ENCODE results near the gene KCNC2. TPM values are rescaled to one million over a fixed set of nuclear protein-coding genes. Genes with fewer than 3 reads are reported as not detected.

Gene KCNC2
- total RNA-seq, 2 donors from 2014 or later: not detected

DNA sequence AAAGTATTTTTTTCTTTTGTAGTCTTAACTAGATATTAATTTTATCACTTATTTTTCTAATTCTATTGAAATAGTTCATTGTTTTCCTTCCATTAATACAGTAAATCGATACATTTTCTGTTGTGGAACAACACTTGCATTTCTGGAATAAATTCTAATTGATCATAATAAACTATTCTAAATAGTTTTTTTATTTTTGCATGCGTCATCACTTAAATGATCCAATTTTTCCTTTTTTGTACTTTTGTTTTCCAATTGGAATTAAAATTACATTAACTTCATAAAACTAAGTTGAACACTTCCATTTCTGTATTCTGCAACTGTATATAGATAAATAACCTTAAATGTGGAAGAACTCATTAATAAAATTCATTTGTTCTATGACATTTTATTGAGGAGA, 202.5 kb downstream of the KCNC2 start:
- Mint-ChIP-seq H3K27ac (no peak overlapping the region), H3K9me3 (no peaks in the 10 kb centered on the region), H3K36me3 (no peaks in the 10 kb centered on the region)
- no peak for DNase-seq (ENCODE audit: low spot score in 2 of 2)
- no peak for ATAC-seq

DNA sequence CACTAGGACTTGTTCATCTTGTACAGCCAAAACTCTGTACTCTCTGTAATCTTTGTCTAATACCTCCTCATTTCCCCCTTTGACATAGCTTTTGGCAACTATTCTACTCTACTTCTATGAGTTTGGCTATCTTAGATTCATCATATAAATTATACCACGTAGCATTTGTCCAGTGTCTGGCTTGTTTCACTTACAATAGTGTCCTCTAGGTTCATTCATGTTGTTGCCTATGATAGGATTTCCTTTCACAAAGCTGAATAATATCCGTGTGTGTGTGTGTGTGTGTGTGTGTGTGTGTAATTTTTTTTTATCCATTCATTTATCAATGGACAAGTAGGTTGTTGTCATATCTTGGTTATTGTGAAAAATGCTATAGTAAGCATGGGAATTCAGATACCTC, 209.5 kb downstream of the KCNC2 start:
- DNase-seq (ENCODE audit: low spot score in 2 of 2): no peak
- ATAC-seq: no peak
- H3K36me3 Mint-ChIP-seq: no peaks in the 10 kb centered on the region
- no peaks in the 10 kb centered on the region for H3K9me3 Mint-ChIP-seq
- no peak overlapping the region for H3K27ac Mint-ChIP-seq

DNA sequence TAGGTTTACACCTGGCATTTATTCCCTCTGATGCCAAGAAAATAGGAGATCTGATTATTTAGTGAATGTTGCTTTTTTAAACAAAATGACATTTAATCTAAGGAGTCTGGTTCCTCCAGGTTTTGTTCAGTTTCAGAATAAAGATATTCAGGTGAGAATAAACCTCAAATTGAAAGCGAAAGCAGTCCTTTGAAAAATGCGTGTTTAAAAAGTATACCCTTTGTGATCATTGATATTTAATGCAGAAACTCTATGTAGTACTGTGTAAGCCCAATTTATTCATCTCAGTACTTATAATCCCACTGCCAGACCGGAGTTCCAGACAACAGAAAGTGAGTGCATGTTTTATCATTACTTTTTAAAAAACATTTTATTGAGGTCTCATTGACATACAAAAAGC, 210.2 kb downstream of the KCNC2 start:
- H3K9me3 Mint-ChIP-seq: no peaks in the 10 kb centered on the region
- ATAC-seq (no peak), DNase-seq (ENCODE audit: low spot score in 2 of 2) (no peak)
- H3K27ac Mint-ChIP-seq: no peak overlapping the region
- H3K36me3 Mint-ChIP-seq: no peaks in the 10 kb centered on the region

Other genes with a start within 250 kb of the KCNC2 start
- gene CAPS2, start 120.5 kb upstream of the KCNC2 start, total RNA-seq: 10 to 100 TPM in 1 of 2 donors, 1 to 10 TPM in 1; 4.6 to 10.2 TPM
- gene GLIPR1L1, start 124.8 kb upstream of the KCNC2 start, total RNA-seq: not detected
- gene GLIPR1L2, start 181.2 kb upstream of the KCNC2 start, total RNA-seq: under 1 TPM; 0.66 to 0.68 TPM

Data from activated naive CD4-positive, alpha-beta T cell treated with anti-CD3 and anti-CD28 coated beads, Interleukin-2, amount 50 U/mL, for 72 hours (primary cell).